CD4-positive, alpha-beta memory T cell (primary cell): ENCODE measurements around the gene FGFR1OP2. TPM values are rescaled to one million over a fixed set of nuclear protein-coding genes. Genes with fewer than 3 reads are reported as not detected.

Source experiments
- polyA plus RNA-seq, 2 donors: library from polyadenylated mRNA; unstranded; fragments of 300-500 nt; fragmentation: Illumina TruSeq; gene quantifications; one replicate each; pipeline ENCODE4 v1.2.3, GENCODE V29; 2021
- total RNA-seq, 2 experiments: library from RNA; stranded (reverse); gene quantifications; one replicate each; pipeline ENCODE4 v1.2.3, GENCODE V29; 2021

Gene FGFR1OP2
- total and polyA plus RNA-seq, 4 experiments from 2014 or later = 92.2 to 111 (median 100) TPM

Other genes with a start within 250 kb of the FGFR1OP2 start
- gene ITPR2, start 105.3 kb upstream of the FGFR1OP2 start, total RNA-seq = 10 to 100 TPM; 54.7 to 55.6 TPM
- 10 to 100 TPM in 1 of 2 donors, 1 to 10 TPM in 1; 4.7 to 13.4 TPM for gene ITPR2, start 105.3 kb upstream of the FGFR1OP2 start, polyA plus RNA-seq
- 10 to 100 TPM; 25.6 to 28.7 TPM for gene INTS13, start 489 bp upstream of the FGFR1OP2 start, total RNA-seq
- gene INTS13, start 489 bp upstream of the FGFR1OP2 start, polyA plus RNA-seq = 10 to 100 TPM; 20.6 to 23.7 TPM
- gene TM7SF3, start 75.9 kb downstream of the FGFR1OP2 start, total RNA-seq = 10 to 100 TPM; 27.7 to 29.2 TPM
- gene TM7SF3, start 75.9 kb downstream of the FGFR1OP2 start, polyA plus RNA-seq = 10 to 100 TPM; 46.5 to 61.6 TPM
- 10 to 100 TPM; 65.3 to 68.3 TPM for gene MED21, start 84.1 kb downstream of the FGFR1OP2 start, total RNA-seq
- gene MED21, start 84.1 kb downstream of the FGFR1OP2 start, polyA plus RNA-seq = 10 to 100 TPM; 20.0 to 23.3 TPM
- not detected for gene C12orf71, start 144.1 kb downstream of the FGFR1OP2 start, total RNA-seq
- gene C12orf71, start 144.1 kb downstream of the FGFR1OP2 start, polyA plus RNA-seq = not detected